ENCODE measurements around the gene VDR.

The VDR gene

DNA sequence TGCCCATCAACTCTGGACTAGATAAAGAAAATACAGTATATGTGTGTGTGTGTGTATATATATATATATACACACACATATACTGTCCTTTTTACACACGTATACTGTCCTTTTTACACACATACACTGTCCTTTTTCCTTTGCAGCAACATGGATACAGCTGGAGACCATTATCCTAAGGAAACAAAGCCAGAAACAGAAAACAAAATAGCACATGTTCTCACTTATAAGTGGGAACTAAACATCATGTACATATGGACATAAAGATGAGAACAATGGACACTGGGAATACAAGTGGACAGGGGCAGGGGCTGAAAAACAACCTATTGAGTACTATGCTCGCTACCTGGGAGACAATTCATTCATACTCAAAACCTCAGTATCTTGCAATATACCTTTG is 23.7 kb downstream of the VDR start:
- intact Hi-C loops (cut with DNase I) = no loop called here

DNA sequence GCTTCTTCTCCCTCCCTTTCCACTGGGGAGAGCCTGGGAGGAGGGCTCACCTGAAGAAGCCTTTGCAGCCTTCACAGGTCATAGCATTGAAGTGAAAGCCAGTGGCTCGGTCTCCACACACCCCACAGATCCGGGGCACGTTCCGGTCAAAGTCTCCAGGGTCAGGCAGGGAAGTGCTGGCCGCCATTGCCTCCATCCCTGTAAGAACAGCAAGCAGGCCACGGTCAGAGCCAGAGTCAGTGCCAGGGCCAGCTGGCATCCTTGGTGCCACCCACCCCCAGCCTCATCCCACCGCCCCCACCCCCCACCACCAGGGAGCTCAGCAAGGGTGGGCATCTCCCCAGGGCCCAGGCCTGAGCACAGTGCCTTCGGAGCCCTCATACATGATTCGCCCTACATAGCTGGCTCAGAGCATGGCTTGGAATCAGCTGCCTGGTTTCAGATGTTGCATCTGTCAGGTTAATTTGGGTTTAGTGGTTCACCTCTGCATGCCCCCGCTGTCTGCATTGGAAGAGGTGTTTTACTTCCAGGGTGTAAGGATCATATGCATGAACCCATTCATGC is 25.8 kb downstream of the VDR start:
- DNase-seq = no peak
- intact Hi-C loops (cut with DNase I) = no loop called here

More for the DNA sequence above, 23.7 kb downstream of the VDR start:
- no peak for DNase-seq

DNA sequence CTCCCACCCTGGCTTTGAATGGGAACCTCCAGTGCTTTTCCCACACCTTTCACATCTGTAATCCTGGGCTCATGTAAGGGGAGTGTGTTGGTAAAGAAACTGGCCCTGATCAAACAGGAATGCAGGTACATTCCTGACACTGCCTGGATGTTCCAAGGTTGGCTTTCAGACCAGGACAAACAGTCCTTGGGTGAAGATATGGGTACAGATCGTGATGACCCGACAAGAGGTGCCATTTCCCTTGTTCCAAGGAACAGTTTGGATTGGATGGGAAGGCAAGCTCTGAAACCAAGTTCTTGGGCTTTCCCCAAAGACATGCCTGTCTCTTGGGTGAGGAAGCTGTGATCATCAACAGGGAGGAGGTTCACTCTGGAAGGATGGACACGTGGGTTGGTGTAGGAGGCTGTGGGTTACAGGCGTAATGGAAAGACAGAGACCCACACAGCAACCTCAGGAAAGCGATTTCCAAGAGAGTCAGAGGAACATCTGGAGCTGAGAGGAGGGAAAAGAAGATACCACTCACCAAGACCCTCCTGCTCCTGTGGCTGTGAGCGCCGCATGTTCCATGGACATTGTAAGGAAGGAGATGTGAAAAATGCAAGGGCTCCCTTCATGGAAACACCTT is 26.4 kb downstream of the VDR start:
- intact Hi-C loops (cut with DNase I) = no loop called here
- DNase-seq = no peak

DNA sequence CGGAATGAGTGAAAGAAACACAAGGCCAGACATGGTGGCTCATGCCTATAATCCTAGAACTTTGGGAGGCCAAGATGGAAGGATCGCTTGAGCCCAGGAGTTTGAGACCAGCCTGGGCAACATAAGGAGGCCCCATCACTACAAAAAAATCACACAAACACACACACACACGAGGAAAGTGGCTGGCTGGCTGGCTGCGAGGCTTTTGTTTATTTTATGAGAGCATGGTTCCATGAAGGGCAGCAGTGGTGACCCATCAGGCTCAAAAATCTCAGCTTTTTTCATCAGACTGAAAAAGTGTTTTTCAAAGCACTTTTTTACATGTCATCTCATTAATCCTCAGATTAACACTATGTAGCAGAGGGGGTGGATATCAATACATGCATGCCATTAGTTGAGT is 27.7 kb downstream of the VDR start:
- no peak for DNase-seq
- intact Hi-C loops (cut with DNase I) = no loop called here

DNA sequence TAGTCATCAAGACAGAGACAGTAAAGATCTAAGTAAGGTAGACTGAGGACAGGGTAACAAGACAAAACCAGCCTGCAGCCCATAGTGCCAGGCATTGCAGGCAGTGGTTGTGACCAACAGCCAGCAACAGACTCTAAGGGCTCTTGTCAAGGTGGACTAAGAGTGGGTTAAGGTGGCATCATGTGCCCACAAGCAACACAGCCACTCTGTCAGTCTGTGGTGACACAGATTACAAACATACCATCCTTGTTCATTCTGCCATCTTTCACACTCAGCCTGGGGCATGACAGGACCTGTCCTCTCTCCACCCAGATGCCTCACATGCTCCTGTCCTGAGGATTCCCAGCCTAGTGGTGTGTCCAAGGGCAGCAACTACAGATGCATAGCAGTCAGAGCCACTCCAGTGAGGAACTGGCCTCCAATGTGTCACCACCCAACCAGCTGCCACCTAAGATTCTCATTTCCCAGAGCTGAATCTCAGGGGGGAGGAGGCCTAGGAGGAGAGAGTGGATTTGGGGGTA is 28.3 kb downstream of the VDR start:
- intact Hi-C loops (cut with DNase I) = no loop called here

DNA sequence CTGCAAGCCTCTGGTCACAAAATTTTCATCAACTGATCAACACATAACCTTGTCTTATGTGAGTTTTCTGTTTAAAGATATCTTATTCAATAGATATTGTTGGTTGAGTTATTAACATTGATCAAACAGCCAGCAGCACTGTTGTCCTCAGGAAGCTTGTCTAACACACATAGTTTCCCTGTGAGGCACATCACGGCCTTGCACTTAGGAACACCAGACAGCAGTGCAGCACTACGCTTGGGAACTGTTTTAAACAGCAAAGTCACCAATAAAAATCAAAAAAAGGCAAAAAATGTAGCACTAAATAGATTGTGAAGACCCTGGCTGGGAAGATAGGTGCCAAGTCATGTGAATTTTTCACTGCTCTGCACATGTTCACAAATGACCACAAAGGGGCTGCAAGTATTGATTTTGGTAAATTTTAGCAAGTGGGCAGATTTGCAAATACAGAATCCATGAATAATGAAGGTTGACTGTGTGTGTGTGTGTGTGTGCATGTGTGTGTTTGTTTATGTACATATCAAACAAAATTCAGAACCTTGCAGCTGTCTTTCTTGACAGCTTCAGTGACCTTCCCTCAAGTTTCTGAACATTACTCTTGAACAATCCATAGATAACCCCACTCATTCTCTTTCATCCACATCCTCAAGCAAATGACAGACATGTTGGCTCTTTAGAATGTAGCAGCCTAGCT is 28.9 kb downstream of the VDR start:
- no peak for DNase-seq
- intact Hi-C loops (cut with DNase I) = no loop called here

More for the DNA sequence above, 28.3 kb downstream of the VDR start:
- no peak for DNase-seq

DNA sequence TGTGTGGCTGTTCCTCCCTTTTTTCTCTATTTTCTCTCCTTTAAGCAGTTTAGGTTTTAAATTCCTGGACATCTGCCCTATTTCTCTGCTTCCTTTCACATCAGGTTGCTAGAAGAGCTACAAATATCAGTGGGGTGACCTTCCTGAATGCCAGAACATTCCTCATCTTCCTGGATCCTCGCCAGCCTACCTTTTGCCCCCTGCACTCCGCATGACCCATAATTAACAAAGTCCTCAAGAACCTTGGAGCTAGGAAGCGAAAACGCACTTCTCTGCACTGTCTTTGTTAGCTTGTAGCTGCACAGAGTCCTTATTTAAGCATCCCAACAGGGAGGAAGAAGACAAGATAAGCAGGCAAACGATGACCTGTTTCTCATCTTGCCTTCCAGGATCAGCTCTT is 30.5 kb downstream of the VDR start:
- intact Hi-C loops (cut with DNase I) = no loop called here
- DNase-seq = no peak

DNA sequence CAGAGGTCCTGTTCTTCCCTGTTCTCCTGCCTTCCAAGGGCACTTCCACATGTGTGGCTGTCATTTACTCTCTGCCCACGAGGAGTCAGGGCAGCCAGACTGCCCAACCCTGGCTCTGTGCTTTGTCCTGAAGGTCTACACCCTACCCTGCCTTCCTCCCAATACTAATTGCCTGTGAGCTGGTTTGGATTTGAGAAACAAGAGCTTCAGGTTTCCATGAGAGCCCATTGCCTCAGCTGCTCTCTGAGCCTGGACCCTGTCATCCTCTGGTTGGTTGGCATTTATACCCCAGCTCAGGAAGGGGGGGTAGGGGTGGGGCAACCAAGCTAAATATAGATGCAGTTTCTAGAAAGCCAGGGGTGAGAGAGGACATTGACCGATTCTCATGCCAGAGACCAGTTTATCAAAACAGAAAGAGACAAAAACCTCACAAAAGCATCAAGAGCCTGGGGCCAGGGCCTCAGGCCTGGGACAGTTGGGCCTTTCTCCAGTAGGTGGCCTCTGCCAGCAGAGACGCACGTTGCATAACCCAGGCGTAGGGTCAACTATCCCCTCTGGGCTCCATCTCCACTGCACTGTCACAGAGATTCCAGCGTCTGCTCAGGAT is 34.5 kb downstream of the VDR start:
- intact Hi-C loops (cut with DNase I) = no loop called here
- DNase-seq = no peak

DNA sequence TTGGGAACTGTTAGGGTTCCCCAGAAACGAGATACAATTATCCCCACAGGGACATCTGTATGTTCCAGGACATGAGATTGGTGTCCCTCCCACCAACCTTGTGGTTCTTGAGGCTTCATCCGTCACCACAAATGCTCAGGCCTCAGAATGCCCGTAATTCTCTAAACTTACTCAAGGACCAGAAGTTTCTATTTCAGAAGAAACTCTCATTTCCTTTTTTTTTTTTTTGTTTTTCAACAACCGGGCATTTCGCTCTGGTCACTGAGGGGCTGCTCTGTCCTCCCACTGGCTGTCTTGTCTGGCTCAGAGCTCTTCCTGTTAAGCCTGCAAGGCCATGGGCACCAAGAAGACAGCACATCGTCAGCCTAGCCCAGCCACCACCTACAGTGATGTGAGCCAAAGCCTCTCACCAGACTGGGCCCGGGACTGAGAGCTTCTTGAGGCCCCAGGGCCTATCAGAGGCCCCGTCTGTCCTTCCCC is 36.2 kb downstream of the VDR start:
- DNase-seq = peak in 3 of 42 donors; percentile 8 to 29 (median 11)
- intact Hi-C loops (cut with DNase I) = no loop called here

DNA sequence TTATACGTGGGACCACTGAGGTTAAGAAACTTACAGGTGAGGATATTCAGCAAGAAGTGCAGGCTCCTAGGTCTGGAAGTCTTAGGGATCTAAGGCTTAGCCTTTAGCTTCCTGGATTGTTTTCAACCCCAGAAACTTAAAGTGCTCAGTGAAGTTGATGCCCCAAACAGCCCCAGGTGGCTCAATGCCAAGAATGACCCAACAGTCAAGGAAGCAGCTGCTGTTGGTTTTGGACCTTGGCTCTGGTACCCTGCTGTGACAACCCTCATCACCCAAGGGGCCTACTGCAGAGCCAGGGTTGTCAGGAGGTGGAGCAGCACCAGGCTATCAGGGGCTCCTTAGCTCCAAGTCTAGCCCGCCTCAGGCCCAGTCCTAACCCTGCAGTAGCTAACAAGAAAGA is 36.8 kb downstream of the VDR start:
- intact Hi-C loops (cut with DNase I) = no loop called here

DNA sequence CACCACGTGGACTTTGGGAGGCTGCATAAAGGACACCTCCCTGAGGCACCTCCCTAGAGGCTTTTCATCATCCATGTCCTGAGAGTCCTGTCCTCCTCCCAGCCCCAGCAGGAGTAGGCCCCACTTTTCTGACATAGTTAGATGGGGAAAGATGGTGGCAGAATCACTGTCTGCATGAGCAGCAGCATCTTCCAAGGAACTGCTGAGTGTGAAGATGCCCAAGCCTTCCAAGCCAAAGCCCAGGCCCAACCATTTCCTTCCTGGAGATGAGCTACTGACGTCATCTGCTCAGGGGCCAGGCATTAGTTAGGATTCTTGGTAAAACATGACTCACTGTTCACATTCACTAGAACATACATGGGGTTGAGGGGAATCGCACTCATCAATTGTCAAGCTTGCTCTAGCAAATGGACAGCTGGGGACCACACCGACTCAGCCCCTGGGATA is 37.3 kb downstream of the VDR start:
- intact Hi-C loops (cut with DNase I) = no loop called here
- no peak for DNase-seq

More for the DNA sequence above, 36.8 kb downstream of the VDR start:
- no peak for DNase-seq

DNA sequence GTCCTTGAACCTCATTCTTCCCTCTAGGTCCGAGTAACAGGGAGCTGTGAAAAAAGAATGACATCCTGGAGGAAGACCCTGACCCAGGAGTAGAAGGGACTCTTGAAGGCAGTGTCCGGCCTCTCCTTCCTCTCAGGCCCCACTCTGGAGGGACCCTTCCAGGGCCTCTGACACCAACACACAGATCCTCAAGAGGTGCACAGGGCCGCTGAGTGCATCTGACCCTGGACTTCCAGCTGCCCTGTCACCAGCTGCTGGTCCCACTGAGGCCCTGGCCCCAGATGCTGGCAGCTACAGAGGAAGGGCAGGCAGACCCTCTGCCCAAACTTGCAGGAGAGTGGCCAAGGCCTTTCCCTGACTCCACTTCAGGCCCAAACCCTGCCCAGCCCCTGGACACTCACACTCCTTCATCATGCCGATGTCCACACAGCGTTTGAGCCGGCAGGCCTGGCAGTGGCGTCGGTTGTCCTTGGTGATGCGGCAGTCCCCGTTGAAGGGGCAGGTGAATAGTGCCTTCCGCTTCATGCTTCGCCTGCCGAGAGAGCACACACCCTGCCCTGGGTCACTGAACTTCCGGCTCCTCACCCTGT is 40.1 kb downstream of the VDR start:
- DNase-seq = no peak
- intact Hi-C loops (cut with DNase I) = no loop called here

DNA sequence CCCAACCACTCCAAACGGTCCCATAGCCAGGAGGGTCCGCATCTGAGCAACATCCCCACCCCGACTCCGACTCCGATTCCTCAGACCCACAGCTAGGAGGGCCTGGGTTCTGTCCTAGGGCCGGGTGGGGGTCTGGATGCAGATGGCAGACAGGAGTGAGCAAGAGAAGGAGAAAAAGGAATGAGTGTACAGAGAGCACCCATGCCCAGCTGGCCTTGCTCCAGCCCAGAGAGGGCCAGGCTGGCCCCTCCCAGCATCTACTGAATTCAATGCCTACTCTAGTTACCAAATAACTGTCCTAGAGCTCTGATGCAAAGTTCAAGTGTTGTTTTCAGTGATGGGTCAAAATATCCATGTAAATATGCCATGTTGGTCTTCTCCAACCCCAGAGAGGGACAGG is 40.8 kb downstream of the VDR start:
- no peak for DNase-seq
- intact Hi-C loops (cut with DNase I) = no loop called here

DNA sequence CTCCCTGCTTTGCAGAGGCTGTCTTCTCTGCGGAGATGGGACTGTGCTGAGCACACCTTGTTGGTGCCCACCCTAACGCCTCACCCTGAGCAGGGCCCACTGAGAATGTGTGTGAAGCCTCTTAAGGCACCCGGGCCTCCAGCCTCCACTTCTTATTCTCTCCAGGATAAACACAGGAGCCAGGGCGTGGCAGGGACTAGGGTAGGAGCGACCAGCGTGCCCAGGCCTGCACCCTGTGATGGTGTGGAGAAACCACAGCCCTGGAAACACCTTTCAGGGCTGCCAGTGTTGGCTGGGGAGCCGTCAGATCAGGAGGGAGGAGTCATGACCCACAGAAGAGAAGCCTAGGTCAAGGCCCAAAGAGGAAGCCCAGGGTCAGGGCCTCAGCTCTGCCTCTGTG is 41.3 kb downstream of the VDR start:
- no peak for DNase-seq
- intact Hi-C loops (cut with DNase I) = no loop called here

DNA sequence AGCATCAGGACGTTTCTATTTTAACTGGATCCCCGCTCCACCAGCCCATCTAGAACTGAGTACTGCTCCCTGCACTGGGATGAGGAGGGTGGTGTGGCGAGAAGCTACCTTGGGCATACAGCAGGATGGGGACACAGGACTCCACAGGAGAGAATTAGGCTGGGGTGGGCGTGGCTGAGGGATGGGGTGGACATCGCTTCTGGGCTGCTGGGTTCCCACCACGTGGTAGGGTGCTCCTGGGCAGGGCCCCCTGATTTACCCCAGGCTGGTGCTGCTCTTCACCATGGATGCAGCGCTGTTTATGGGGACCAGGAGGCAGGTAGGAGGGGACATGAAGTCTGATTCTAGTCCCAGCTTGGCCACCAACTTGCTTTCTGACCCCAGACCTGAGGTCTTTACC is 41.9 kb downstream of the VDR start:
- intact Hi-C loops (cut with DNase I) = no loop called here
- DNase-seq = no peak

DNA sequence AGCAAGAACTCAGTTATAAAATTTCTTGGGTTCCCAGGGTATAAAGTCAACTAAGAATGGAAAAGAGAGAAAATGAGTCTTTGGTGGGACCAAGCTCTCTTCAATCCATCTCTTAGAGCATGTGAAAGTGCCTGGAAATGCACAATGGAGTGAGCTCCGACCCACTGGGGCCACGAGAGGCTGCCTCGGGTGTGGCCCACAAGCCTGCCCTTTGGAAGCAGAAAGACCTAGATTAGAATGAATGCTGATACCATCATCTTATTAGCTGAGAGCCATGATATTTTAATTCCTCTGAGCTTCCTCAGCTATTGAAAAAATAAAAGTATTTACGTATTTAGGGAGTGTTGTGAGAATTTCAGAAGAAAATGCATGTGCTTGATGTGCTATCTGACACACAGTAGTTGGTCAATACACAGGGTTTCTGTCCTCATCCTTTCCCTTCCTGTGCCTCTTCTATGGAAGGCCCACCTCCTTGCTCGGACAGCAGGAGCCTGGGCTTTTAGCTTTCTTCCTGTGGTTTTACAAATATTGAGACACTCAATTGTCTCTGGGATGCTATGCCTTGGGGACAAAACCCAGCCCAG is 42.5 kb downstream of the VDR start:
- no peak for DNase-seq
- intact Hi-C loops (cut with DNase I) = no loop called here

DNA sequence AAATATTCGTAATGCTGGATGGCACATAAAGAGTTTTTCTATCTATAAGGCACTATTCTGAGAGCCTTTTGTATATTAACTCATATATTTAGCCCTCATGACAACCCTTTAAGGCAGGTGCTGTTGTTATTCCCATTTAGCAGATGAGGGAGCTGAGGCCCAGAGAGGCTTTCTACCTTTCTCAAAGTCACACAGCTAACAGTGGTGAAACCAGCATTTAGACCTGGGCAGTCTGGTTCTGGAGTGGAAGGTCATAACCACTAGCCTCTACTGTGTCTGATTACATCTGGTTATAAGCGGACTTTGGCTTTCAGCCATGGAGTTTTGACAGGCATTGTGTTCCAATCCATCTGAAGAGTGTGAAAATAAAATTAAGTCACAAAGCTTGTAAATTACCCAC is 43.9 kb downstream of the VDR start:
- intact Hi-C loops (cut with DNase I) = no loop called here
- DNase-seq = no peak

DNA sequence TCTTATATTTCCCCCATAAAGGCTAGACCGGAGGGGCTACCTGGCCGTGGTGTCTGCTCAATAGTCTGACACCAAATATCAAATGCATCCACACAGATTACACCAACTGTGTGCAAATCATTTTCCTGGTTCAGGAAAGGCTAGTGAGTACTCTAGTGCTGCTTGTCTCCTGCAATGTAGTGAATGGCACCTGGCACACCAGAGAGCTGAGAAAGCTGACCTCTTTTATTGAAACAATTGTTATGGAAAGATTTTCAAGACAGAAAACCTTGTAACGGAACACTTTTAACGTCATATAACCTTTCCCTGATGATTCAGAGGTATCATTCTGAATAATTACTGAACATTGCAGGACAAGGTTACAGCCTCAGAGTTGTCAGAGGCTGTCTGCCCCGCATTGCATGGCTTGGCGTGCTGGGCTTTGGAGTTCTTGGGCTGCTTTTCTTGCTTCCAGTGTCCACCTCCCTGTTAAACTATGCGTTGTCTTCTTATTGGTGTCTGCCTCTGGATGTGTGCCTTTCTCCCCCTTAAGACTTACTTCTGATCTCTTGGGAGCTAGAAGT is 44.4 kb downstream of the VDR start:
- no peak for DNase-seq
- intact Hi-C loops (cut with DNase I) = no loop called here
